ENCODE results near the gene FKBP1C. TPM values are rescaled to one million over a fixed set of nuclear protein-coding genes. Genes with fewer than 3 reads are reported as not detected.

FKBP1C gene
- total and polyA plus RNA-seq, 2 donors (not counting 3 experiments of a cell fraction or from before 2014, with no cell fraction given), result 2.0 to 7.7 TPM

DNA sequence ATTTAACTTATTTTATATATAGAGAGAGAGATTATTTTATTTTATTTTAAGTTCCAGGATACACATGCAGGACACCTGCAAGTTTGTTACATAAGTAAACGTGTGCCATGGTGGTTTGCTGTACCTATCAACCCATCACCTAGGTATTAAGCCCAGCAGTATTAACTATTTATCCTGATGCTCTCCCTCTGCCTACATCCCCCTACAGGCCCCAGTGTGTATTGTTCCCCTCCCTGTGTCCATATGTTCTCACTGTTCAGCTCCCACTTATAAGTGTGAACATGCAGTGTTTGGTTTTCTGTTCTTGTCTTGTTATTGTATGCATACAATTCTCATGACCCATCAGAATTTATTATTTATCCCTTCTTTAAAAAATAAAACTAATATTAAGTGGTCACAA is 34.6 kb downstream of the FKBP1C start:
- FAIRE-seq, result no peak
- BruUV-seq (replicated peaks), result no TSS peak
- H3K27me3 ChIP-seq (ENCODE audit: control insufficient read depth in 2 of 2, insufficient read depth in 2 of 2, low read length in 2 of 2), result no peaks in the 10 kb centered on the region
- POLR2A ChIA-PET, result no interaction called here
- no peak overlapping the region for H3K9ac ChIP-seq (replicated peaks; ENCODE audit: extremely low read depth, insufficient read depth, low read length)
- no peaks in the 10 kb centered on the region for H3K9me1 ChIP-seq (replicated peaks; ENCODE audit: control insufficient read depth, extremely low read depth, insufficient read depth, low read length)
- H3K79me2 ChIP-seq (ENCODE audit: control insufficient read depth, insufficient read depth, low read length), result no peaks in the 10 kb centered on the region
- no peaks in the 10 kb centered on the region for H3K9me3 ChIP-seq (replicated peaks; ENCODE audit: control insufficient read depth, insufficient read depth, low read length)
- DNase-seq (ENCODE audit: low read depth, low spot score), result no peak
- H3K4me3 ChIP-seq (replicated peaks in 1 of 3; ENCODE audit: insufficient read depth in 1 of 3, low read depth in 1 of 3, low read length in 3 of 3), result no peak overlapping the region
- no peak overlapping the region for H2AFZ ChIP-seq (ENCODE audit: low read depth, low read length)
- H3K4me2 ChIP-seq (ENCODE audit: insufficient read depth, low read length), result no peak overlapping the region
- intact Hi-C loops (cut with micrococcal nuclease) (no loop called here), dilution Hi-C loops (cut with MboI; ENCODE audit: extremely low pct_ligation_motif_present, low sequenced_read_pairs) (no loop called here)
- H3K27ac ChIP-seq (ENCODE audit: insufficient read depth, low read depth, low read length), result no peak overlapping the region
- no peak for TF ChIP-seq CTCF (IDR thresholded peaks at IDR 0.05; ENCODE audit: extremely low read depth in 1 of 2, insufficient read depth in 1 of 2, low read depth in 1 of 2, low read length in 2 of 2)
- TF ChIP-seq, protein P1, sequence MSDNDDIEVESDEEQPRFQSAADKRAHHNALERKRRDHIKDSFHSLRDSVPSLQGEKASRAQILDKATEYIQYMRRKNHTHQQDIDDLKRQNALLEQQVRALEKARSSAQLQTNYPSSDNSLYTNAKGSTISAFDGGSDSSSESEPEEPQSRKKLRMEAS (IDR thresholded peaks at IDR 0.05; ENCODE audit: insufficient read depth, insufficient read length), result no peak
- TF ChIP-seq EZH2 (IDR thresholded peaks at IDR 0.05; ENCODE audit: borderline replicate concordance, low read depth, low read length, severe bottlenecking), result no peak
- no peak for TF ChIP-seq MYC (IDR thresholded peaks at IDR 0.05; ENCODE audit: low read depth, low read length)
- no peak for TF ChIP-seq GATA2 (IDR thresholded peaks at IDR 0.05; ENCODE audit: insufficient read depth, insufficient read length, low read depth, low read length)
- no peak for TF ChIP-seq JUN (IDR thresholded peaks at IDR 0.05; ENCODE audit: borderline replicate concordance, insufficient read depth, insufficient read length, low read depth)
- TF ChIP-seq POLR2A (IDR thresholded peaks at IDR 0.05; ENCODE audit: low read depth, low read length), result no peak
- no peak for TF ChIP-seq POLR2AphosphoS5 (IDR thresholded peaks at IDR 0.05; ENCODE audit: insufficient read depth, low read depth, low read length)
- no peak for TF ChIP-seq FOS (IDR thresholded peaks at IDR 0.05; ENCODE audit: borderline replicate concordance, insufficient read depth, low read length)
- H4K20me1 ChIP-seq (replicated peaks; ENCODE audit: control insufficient read depth, extremely low read depth, insufficient read depth, low read length), result no peaks in the 10 kb centered on the region
- no peaks in the 10 kb centered on the region for H3K36me3 ChIP-seq (ENCODE audit: control insufficient read depth in 2 of 2, extremely low read depth in 1 of 2, insufficient read depth in 2 of 2, low read length in 2 of 2)
- CTCF ChIA-PET, result no interaction called here
- no peaks in the 10 kb centered on the region for H3K4me1 ChIP-seq (ENCODE audit: control insufficient read depth, extremely low read depth, insufficient read depth, low read length)

Data from endothelial cell of umbilical vein (primary cell).